Cardiac fibroblast (primary cell): ENCODE measurements around the gene ELOVL5.

Experiments
- DNase-seq, 2 donors: peaks; one replicate each; pipeline versions ENCODE4 v3.0.0 to v3.0.0-alpha.2; 2010; ENCODE audit warnings: low read depth in 2 of 2
- H3K4me3 ChIP-seq, 2 donors: replicated peaks in 1 of 2; 1 replicate in 1 of 2; 2 replicates in 1 of 2; pipeline ENCODE4 v1.5.1; 2011; ENCODE audit warnings: low read depth in 2 of 2, low read length in 2 of 2, mild to moderate bottlenecking in 2 of 2, moderate library complexity in 1 of 2
- TF ChIP-seq, protein P1 (sequence below): IDR thresholded peaks from one replicate; pipeline ENCODE4 v1.5.1; 2011; ENCODE audit warnings: low read depth, mild to moderate bottlenecking, low read length, inconsistent platforms

ELOVL5 gene

DNA sequence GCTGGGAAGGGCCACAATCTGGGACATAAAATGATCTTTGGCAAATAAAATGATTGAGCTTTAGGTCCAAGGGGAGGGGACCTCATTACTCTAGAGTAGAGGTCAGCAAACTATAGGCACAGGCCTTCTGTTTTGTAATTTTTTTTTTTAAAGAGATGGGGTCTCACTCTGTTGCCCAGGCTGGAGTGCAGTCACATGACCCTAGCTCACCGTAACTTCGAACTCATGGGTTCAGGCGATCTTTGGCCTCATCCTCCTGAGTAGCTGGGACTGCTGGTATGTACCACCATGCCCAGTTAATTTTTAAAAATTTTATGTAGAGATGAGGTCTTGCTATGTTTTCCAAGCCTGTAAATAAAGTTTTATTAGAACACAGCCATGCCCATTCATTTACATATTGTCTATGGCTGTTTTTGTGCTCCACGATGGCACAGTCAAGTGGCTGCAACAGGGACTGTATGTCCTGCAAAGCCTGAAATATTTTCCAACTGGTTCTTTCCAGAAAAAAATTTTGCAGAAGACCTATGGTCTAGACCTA lies 82.1 kb downstream of the ELOVL5 start:
- TF ChIP-seq, protein P1, sequence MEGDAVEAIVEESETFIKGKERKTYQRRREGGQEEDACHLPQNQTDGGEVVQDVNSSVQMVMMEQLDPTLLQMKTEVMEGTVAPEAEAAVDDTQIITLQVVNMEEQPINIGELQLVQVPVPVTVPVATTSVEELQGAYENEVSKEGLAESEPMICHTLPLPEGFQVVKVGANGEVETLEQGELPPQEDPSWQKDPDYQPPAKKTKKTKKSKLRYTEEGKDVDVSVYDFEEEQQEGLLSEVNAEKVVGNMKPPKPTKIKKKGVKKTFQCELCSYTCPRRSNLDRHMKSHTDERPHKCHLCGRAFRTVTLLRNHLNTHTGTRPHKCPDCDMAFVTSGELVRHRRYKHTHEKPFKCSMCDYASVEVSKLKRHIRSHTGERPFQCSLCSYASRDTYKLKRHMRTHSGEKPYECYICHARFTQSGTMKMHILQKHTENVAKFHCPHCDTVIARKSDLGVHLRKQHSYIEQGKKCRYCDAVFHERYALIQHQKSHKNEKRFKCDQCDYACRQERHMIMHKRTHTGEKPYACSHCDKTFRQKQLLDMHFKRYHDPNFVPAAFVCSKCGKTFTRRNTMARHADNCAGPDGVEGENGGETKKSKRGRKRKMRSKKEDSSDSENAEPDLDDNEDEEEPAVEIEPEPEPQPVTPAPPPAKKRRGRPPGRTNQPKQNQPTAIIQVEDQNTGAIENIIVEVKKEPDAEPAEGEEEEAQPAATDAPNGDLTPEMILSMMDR: no peak
- no peak overlapping the region for H3K4me3 ChIP-seq
- DNase-seq: no peak

DNA sequence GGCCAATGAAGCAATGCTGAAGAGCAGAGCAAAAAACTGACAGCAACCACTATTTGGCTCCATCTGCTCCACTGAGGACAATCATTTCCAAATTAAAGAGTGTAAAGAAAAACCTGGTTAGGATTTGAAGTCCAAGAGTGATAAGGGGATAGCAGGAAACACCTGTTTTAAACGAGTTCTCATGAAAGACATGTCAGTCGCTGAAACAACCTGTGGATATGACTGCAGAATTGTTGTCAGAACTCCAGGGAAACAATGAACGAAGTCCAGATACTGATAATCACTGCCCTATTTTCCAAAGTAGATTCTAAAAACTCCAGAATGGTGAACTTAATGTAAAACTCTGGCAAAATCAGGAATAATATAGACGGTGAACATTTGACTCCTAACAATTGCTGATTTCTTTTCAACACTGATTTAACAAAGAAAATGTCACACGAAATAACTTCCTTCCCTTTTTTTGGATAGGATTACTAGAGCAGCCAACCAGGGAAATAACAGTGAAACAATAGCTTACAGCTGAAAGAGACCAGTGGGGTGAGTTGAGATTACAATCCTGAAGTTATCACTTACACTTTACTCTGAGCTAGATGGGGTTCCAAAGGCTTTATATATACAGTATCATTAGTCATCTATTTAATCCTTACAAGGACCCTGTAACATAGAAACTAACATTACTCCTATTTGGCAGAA lies 83.7 kb downstream of the ELOVL5 start:
- TF ChIP-seq, protein P1: no peak
- no peak overlapping the region for H3K4me3 ChIP-seq
- DNase-seq: no peak

DNA sequence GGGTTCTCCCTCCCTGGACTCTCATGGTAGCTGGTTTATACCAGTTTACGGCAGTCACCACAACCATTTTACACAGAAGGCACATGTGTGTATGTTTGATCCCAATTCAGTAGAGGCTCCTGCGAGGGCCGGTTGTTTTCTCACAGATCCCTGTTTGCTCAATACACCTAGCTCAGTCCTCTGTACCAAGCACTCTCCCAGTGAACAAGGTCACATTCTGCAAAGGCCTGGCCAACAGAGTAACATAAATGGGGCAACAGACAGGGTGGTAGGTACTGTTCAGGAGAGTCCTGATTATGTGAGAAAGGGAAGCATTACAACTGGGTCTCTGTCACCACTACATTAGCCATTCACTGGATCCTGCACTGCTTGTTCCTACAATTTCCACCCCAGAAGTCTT lies 84.4 kb downstream of the ELOVL5 start:
- no peak for DNase-seq
- no peak overlapping the region for H3K4me3 ChIP-seq
- TF ChIP-seq, protein P1: no peak

DNA sequence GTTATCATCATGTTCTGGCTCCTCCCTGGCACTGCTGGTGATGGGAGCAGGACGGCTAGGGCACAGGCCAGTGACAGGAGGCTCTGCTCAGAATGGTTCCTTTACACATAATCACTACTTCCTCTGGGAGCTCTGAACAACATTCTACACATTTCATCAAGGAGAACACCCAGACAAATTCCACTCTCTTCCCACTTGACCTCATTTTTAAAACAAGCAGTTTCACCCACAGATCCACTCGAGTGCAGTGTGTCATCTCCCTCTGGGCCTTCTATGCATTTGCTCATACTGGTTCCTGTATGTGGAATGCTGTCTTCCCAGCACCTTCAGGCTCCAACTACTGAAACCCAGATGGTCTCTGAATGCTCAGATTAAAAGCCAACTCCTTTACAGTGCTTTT lies 84.8 kb downstream of the ELOVL5 start:
- TF ChIP-seq, protein P1: no peak
- peak; percentile 40 to 71 for DNase-seq
- H3K4me3 ChIP-seq: no peak overlapping the region

DNA sequence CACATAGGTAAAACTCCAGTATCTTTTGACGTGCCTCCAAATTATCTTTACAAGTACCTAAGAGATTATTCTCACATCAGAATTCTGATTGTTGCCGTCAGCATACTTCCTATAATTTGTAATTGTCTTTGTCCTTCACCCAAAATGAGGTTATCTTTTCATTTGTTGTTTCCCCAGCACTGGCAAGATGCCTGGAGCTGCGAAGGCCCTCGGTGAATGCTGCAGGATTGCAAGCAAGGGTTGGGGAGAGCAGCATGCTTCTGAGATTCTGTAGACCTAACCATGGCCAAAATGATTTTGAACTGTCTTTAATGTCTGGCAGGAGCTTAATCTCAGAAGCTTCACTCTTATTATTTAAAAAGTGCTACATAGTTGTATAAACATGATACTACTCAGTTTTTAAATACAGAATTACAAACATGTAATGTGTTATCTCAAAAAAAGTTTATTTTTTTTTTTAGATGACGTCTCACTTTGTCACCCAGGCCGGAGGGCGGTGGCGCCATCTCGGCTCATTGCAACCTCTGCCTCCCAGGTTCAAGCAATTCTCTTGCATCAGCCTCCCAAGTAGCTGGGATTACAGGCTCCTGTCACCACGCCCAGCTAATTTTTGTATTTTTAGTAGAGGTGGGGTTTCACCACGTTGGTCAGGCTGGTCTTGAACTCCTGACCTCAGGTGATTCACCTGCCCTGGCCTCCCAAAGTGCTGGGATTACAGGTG lies 88.7 kb downstream of the ELOVL5 start:
- TF ChIP-seq, protein P1: no peak
- peak in 1 of 2 donors; percentile 39 for DNase-seq
- no peak overlapping the region for H3K4me3 ChIP-seq

DNA sequence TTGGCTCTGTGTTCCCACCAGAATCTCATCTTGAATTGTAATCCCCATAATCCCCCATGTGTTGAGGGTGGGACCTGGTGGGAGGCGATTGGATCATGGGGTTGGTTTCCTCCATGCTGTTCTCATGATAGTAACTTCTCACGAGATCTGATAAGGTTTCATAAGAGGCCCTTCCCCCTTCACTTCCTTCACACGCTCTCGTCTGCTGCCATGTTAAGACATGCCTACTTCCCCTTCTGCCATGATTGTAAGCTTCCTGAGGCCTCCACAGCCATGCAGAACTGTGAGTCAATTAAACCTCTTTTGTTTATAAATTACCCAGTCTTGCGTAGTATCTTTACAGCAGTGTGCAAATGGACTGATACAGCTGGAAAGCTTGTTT lies 90.0 kb downstream of the ELOVL5 start:
- H3K4me3 ChIP-seq: no peak overlapping the region
- TF ChIP-seq, protein P1: no peak
- DNase-seq: no peak
